ENCODE data around the gene AMOTL2. TPM values are rescaled to one million over a fixed set of nuclear protein-coding genes. Genes with fewer than 3 reads are reported as not detected.

Gene AMOTL2
- polyA plus RNA-seq, 1 donor (not counting 4 experiments of a cell fraction or from before 2014, with no cell fraction given): 39.8 TPM

GRCh38 chr3:134325706-134326105 is 48.5 kb downstream of the AMOTL2 start:
- Histone ChIP-seq H2AFZ (ENCODE audit: control insufficient read depth, low read length) (no peak overlapping the region), H3K9ac (ENCODE audit: control insufficient read depth, extremely low read depth, insufficient read depth, low read length) (peak overlapping the region; percentile 30), H3K9me1 (ENCODE audit: control insufficient read depth, extremely low read depth, insufficient read depth, low read length) (peaks cover 3% of the 10 kb centered on the region), H3K4me1 (ENCODE audit: control insufficient read depth, extremely low read depth, insufficient read depth, low read length) (peaks cover 74% of the 10 kb centered on the region), H3K4me3 (ENCODE audit: control insufficient read depth in 2 of 3, extremely low read depth in 1 of 3, insufficient read depth in 2 of 3, low read depth in 1 of 3, low read length in 3 of 3) (no peak overlapping the region), H4K20me1 (ENCODE audit: control insufficient read depth, extremely low read depth, insufficient read depth, low read length) (no peaks in the 10 kb centered on the region), H3K36me3 (ENCODE audit: control insufficient read depth in 2 of 2, extremely low read depth in 1 of 2, insufficient read depth in 2 of 2, low read length in 2 of 2) (no peaks in the 10 kb centered on the region), H3K27ac (ENCODE audit: control insufficient read depth, insufficient read depth, low read length) (peak overlapping the region; percentile 85), H3K4me2 (ENCODE audit: control insufficient read depth, extremely low read depth, insufficient read depth, low read depth, low read length) (peak overlapping the region; percentile 64), H3K79me2 (ENCODE audit: control insufficient read depth, insufficient read depth, low read length) (no peaks in the 10 kb centered on the region), H3K27me3 (ENCODE audit: control insufficient read depth, extremely low read depth, insufficient read depth, low read length) (no peaks in the 10 kb centered on the region), H3K9me3 (ENCODE audit: control insufficient read depth, low read depth, low read length) (no peaks in the 10 kb centered on the region)
- FAIRE-seq (peak; percentile 80), DNase-seq (ENCODE audit: low read depth, low spot score) (no peak)
- dilution Hi-C loops (cut with MboI; ENCODE audit: extremely low pct_ligation_motif_present, low sequenced_read_pairs): no loop called here
- TF ChIP-seq, protein P1, sequence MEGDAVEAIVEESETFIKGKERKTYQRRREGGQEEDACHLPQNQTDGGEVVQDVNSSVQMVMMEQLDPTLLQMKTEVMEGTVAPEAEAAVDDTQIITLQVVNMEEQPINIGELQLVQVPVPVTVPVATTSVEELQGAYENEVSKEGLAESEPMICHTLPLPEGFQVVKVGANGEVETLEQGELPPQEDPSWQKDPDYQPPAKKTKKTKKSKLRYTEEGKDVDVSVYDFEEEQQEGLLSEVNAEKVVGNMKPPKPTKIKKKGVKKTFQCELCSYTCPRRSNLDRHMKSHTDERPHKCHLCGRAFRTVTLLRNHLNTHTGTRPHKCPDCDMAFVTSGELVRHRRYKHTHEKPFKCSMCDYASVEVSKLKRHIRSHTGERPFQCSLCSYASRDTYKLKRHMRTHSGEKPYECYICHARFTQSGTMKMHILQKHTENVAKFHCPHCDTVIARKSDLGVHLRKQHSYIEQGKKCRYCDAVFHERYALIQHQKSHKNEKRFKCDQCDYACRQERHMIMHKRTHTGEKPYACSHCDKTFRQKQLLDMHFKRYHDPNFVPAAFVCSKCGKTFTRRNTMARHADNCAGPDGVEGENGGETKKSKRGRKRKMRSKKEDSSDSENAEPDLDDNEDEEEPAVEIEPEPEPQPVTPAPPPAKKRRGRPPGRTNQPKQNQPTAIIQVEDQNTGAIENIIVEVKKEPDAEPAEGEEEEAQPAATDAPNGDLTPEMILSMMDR (optimal IDR thresholded peaks at IDR 0.05 in 1 of 3, IDR thresholded peaks at IDR 0.05 in 1 of 3, conservative IDR thresholded peaks at IDR 0.05 in 1 of 3; ENCODE audit: extremely low read depth in 1 of 3, insufficient read depth in 2 of 3, low read length in 3 of 3): no peak
- no peak for TF ChIP-seq EZH2 (IDR thresholded peaks at IDR 0.05; ENCODE audit: low read length)

GRCh38 chr3:134325061-134325705 is 49.1 kb downstream of the AMOTL2 start:
- peaks cover 3% of the 10 kb centered on the region for H3K9me1 ChIP-seq (ENCODE audit: control insufficient read depth, extremely low read depth, insufficient read depth, low read length)
- H3K79me2 ChIP-seq (ENCODE audit: control insufficient read depth, insufficient read depth, low read length): no peaks in the 10 kb centered on the region
- no peaks in the 10 kb centered on the region for H3K27me3 ChIP-seq (ENCODE audit: control insufficient read depth, extremely low read depth, insufficient read depth, low read length)
- DNase-seq (ENCODE audit: low read depth, low spot score) (no peak), FAIRE-seq (peak; percentile 49)
- H3K4me1 ChIP-seq (ENCODE audit: control insufficient read depth, extremely low read depth, insufficient read depth, low read length): peaks cover 74% of the 10 kb centered on the region
- no peaks in the 10 kb centered on the region for H4K20me1 ChIP-seq (ENCODE audit: control insufficient read depth, extremely low read depth, insufficient read depth, low read length)
- H3K4me2 ChIP-seq (ENCODE audit: control insufficient read depth, extremely low read depth, insufficient read depth, low read depth, low read length): peak overlapping the region; percentile 64
- dilution Hi-C loops (cut with MboI; ENCODE audit: extremely low pct_ligation_motif_present, low sequenced_read_pairs): no loop called here
- no peak overlapping the region for H3K4me3 ChIP-seq (ENCODE audit: control insufficient read depth in 2 of 3, extremely low read depth in 1 of 3, insufficient read depth in 2 of 3, low read depth in 1 of 3, low read length in 3 of 3)
- H3K27ac ChIP-seq (ENCODE audit: control insufficient read depth, insufficient read depth, low read length): peak overlapping the region; percentile 85
- H3K9me3 ChIP-seq (ENCODE audit: control insufficient read depth, low read depth, low read length): no peaks in the 10 kb centered on the region
- no peak overlapping the region for H2AFZ ChIP-seq (ENCODE audit: control insufficient read depth, low read length)
- H3K9ac ChIP-seq (ENCODE audit: control insufficient read depth, extremely low read depth, insufficient read depth, low read length): no peak overlapping the region
- TF ChIP-seq, protein P1 (optimal IDR thresholded peaks at IDR 0.05 in 1 of 3, IDR thresholded peaks at IDR 0.05 in 1 of 3, conservative IDR thresholded peaks at IDR 0.05 in 1 of 3; ENCODE audit: extremely low read depth in 1 of 3, insufficient read depth in 2 of 3, low read length in 3 of 3): no peak
- no peak for TF ChIP-seq EZH2 (IDR thresholded peaks at IDR 0.05; ENCODE audit: low read length)
- H3K36me3 ChIP-seq (ENCODE audit: control insufficient read depth in 2 of 2, extremely low read depth in 1 of 2, insufficient read depth in 2 of 2, low read length in 2 of 2): no peaks in the 10 kb centered on the region

All from keratinocyte (primary cell).